Endometrium (tissue), 2 donors: Measurements from ENCODE around the gene SLC12A9.

Source experiments
- FAIRE-seq: peaks from 2 replicates; lab custom pipeline; 2012; peaks lifted over from hg19 to GRCh38; lab: Jason Lieb, UNC
- donor health status: control.
- donor health status: control.

Gene SLC12A9

GRCh38 chr7:100884736-100885439 is 32.4 kb downstream of the SLC12A9 start:
- no peak for FAIRE-seq

GRCh38 chr7:100885440-100886141 is 33.1 kb downstream of the SLC12A9 start:
- FAIRE-seq: no peak

- no peak for FAIRE-seq
These were observed 33.8 kb downstream of the SLC12A9 start for GRCh38 chr7:100886142-100886935.

- no peak for FAIRE-seq
These were observed 34.5 kb downstream of the SLC12A9 start for GRCh38 chr7:100886936-100887515.

- FAIRE-seq: no peak
These were observed 35.2 kb downstream of the SLC12A9 start for GRCh38 chr7:100887516-100888290.

GRCh38 chr7:100888291-100888987 is 35.9 kb downstream of the SLC12A9 start:
- FAIRE-seq: no peak

- FAIRE-seq: no peak
These were observed 36.7 kb downstream of the SLC12A9 start, which contains the start of gene UFSP1 for GRCh38 chr7:100888988-100889750. Gene UFSP1 (minus strand): TSS chr7:100889715. CDS start chr7:100889271, 444 bp downstream.

- FAIRE-seq: no peak
These were observed 38.4 kb downstream of the SLC12A9 start for GRCh38 chr7:100890653-100891567.

- no peak for FAIRE-seq
These were observed 39.2 kb downstream of the SLC12A9 start for GRCh38 chr7:100891568-100892247.

GRCh38 chr7:100892364-100893317 is 40.1 kb downstream of the SLC12A9 start:
- no peak for FAIRE-seq

GRCh38 chr7:100893318-100893895 is 40.9 kb downstream of the SLC12A9 start:
- no peak for FAIRE-seq

GRCh38 chr7:100893910-100894721 is 41.6 kb downstream of the SLC12A9 start:
- FAIRE-seq: no peak

- no peak for FAIRE-seq
These were observed 42.6 kb downstream of the SLC12A9 start for GRCh38 chr7:100894860-100895700.

- FAIRE-seq: no peak
These were observed 43.1 kb downstream of the SLC12A9 start, which contains the start of gene ACHE for GRCh38 chr7:100895701-100895955. Gene ACHE (minus strand): TSS chr7:100895888. CDS start chr7:100894232, 1,656 bp downstream.
